HG03095 (cell line): Measurements from ENCODE around the gene KRT7.
"Not testable (repeated sequence)": the region's sequence is repeated elsewhere in the genome, so short reads cannot be mapped to it uniquely, and the experiment has no call there.

Experiments used
- ATAC-seq: cut with Tn5 transposase; IDR thresholded peaks from one replicate; pipeline ENCODE4 v1.9.1; 2021; ENCODE audit warnings: moderate library complexity; ENCODE audit not compliant: unreplicated experiment

Gene KRT7

GRCh38 chr12:52277486-52278245 is 44.6 kb downstream of the KRT7 start:
- ATAC-seq = no peak

DNA sequence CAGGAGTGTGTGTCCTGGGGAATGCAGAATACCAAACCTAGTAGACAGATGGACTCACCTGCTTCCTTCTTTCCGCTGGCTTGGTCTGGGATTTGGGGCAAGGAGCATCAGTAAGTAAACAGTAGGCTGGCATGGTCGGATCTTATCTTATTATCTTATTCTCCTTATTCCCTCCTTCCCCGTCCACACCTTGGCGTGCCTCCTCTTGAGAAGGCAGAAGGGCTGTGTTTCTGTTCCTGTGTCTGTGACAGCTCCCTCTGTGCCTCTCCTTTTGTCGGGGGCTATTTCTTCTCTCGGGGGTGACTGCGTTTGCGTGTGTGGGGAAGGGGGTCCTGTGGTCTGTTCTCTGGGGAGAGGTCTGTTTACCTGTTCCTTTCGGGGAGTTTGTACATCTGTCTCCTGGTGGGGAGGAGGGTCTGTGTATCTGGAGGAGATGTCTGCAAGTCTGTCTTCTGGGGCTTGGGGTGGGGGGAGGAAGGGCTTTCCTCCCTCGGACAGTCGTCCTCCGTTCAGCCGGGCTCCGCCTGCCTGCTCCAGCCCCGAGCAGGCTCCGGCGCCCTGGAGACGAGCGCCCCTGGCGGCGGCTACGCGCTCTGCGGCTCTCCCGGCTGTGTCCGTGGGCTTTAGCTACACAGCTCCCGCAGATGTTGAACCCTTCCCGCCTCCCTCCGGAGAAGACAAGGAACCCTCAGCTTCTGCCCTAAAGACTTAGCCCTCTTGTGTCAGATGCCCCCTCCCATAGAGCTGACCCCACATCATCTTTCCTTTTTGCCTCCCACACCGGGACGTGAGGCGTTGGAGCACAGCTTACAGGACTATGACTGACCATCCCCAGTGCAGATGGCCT is 45.8 kb downstream of the KRT7 start:
- peak; percentile 65 for ATAC-seq

GRCh38 chr12:52279422-52280318 is 46.6 kb downstream of the KRT7 start:
- no peak for ATAC-seq

DNA sequence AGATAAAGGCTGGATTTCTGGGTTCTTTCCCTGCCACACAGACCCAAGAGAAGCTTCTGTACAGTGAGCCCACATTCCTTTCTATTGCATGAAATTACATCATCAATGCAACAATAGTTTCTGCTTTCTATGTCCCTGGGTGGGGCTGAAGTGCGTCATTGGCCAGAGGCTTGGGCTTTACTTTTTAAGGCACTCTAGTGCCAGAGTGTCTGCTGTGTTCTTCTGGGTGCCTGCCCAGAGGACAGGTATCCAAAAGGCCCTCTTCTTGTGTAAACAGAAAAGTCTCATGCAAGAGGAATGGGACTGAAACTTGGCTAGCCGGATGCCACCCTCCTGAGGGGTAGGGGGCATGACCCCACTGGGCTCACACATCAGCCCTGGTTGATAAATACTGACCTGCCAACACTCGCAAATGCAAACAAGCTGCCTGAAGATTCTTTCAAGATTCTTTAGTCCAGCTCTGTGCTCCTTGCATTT is 47.3 kb downstream of the KRT7 start:
- ATAC-seq = no peak

- no peak for ATAC-seq
These were observed 47.9 kb downstream of the KRT7 start for GRCh38 chr12:52280796-52281560.

DNA sequence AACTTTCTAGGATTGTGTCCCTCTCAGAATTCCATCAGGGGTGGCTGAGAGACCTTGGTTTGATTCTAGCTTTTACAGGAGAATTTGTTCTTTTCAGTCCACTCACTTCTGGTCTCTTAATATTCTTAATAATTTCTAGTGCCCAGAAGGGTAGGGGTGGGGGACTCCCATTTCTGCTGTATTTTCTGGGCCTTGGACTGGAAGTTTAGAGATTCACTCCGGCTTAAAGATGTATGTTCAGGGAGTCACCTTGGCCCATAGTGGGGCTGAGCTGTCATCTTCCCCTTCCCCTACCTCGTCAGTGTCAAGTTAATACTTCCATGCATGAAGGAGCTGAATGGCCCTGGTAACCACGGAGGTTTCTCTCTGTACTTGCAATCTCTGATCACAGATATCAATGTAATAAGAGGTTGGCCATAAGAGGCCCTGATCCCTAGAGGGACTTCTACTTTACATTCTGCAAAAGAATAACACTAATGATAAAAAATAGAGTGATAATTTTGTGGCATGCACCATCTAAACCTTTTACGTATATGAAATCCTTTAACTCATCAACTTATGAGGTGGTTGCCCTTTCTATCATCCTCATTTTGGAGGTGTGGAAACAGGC is 51.6 kb downstream of the KRT7 start:
- ATAC-seq = no peak

DNA sequence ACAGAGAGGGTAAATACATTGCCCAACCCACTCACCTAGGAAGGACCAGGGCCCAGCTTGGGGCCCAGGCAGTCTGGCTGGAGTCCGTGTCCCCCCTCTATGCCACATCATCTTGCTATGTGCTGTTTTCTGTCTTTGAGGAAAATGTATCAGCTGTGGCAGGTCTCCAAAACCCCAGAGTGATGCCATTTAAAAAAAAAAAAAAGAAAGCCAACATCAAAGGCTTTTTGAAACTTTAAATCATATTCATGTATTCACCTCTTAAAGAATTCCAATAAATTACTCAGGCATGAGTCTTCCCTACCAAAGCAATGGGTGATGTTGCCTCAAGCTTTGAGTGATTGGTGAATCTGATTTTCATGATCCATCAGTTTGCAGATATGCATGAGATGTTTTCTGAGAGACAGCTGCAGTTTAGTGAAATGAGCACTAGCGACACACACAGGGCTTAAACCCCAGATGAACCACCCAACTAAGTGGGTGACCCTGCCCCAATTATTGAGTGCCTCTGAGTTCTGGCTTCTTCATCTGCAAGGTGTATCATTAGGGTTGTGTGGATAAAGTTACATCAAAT is 52.2 kb downstream of the KRT7 start:
- no peak for ATAC-seq

DNA sequence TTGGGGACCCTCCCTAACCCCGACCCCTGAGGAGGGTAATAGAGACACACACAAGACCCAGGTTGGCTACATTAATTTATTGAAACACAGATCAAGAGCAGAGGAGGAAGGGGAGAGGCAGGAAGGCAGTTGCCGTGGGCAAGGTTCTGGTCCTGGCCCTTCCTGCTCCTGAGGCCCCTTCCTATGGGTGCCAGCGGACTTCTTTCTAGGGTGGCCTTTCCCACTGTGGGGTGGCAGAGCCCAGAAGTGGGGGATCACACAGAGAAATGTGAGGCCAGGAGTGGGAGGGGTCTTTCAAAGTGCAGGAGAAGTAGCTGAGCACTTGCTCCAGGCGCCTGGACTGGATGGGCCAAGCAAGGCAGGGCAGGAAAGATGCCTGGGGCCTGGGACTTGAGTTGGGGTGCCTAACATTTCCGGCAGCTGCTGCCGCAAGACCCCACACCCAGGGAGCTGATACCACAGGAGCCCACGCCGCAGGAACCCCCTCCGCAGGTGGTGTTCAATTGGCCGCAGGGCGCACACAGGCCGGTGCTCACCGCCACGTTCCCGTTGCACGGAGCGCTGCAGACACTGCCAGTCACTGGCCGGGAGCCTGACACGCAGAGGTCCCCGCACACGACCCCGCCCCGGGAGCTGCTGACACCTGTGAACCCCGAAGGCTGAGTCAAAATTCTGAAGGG is 52.9 kb downstream of the KRT7 start:
- no peak for ATAC-seq

DNA sequence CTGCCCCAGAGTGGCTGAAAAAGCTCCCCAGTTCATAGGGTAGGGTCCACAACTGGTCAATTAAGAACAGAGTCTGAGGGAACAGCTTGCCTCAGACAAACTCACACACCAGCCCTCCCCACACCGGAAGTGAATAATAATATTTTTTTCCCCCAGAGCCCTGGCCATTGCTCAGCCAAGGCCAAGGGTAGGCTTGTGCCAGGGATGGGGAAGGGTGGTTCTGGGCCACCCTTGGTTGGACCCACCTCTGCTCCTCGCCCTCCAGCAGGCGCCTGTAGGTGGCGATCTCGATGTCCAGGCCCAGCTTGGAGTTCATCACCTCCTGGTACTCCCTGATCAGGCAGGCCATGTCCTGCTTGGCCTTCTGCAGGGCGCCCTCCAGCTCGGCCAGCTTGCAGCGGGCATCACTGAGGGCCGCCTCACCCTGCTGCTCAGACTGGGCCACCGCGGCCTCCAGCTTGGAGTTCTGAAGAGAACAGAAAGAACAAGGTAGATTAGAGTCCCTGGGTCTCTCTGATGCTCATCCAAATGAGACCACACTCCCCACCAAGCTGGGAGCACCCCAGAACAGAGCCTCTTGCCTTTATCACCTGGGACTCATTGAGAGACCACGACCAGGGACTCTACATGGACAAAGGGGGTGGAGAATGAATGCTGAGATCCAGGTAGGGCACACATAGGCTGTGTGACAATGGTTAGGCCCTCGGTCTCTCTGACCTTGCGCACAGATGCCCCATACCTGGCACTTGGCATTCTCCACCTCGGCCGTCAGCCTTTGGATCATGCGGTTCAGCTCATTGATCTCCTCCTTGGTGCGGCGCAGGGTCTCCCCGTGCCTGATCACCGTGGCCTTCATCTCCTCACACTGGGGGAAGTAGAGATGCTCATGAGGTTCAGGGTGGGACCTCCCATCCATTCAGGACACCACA is 54.1 kb downstream of the KRT7 start:
- ATAC-seq = not testable (repeated sequence)

DNA sequence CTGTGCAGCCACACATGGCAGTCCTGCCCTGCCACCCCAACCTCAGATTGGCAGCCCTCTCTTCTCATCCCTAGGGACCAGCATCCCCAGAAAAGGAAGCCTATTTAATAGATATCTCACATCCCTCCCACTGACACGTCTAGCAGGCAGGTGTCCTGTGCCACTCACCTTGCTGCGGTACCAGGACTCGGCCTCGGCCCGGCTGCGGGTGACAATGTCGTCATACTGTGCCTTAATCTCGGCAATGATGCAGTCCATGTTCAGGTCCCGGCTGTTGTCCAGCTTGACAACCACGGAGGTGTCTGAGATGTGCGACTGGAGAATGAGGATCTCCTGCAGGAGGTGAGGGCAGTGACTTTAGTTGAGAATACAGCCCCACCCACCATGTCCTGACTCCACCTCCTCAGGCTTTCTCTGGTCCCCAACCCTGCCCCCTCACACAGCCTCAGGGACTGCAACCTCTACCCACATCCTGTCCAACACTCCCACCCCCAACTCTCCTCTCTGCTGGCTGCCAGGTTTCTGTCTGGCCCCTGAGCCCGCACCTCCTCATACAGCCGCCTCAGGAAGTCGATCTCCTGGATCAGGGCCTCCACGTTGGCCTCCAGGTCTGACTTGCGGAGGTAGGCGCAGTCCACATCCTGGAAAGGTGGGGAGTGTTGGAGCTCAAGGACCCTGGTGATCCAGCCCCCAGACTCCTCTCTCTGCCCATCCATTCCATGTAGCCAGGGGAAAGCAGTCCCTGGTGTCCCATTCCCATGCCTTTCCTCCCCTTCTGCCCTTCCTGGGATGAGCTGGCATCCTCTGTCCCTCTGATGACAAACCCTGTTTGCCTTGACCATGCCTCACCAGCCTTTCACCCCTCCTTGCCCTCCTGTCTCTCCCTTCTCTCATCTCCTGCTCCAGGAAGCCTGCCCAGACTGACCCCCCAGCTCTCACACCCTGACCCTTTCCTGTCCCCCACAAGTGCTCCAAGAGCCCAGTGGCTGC is 55.1 kb downstream of the KRT7 start:
- ATAC-seq = peak; percentile 91

DNA sequence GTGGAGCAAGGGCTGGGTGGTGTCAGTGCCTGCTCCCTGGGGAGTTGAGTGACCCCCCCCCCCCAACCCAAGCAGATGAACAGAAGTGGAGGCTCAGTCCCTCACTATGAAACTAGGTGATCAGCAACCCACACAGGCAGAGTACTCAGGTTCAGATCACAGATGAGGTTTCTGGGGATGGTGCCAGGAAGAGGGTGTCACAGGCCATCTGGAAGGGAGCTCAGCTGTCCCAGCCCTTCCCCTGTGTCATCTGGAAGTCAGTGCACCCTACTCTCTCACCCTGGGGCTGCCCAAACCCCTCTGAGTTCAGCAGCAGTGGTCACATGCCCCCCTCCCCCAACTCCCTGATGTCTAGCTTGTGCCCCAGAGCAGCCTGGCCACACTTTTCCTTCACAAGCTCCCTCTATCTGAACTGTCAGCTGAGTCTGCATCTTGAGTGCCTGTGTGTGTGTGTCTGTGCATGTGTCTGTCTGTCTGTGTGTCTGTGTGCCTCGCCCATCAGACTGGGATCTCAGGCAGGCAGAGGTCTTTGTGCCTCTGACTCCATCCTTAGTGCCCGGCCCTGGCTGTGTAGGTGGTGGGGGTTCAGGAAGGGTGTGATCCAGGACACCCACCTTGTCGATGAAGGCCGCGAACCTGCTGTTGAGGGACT is 57.6 kb downstream of the KRT7 start:
- not testable (repeated sequence) for ATAC-seq

GRCh38 chr12:52291267-52291935 is 58.4 kb downstream of the KRT7 start, which contains the start of gene KRT81:
Gene KRT81 (minus strand): TSS chr12:52291534. CDS start chr12:52291465, 69 bp downstream.
- ATAC-seq = no peak

GRCh38 chr12:52293926-52294325 is 60.9 kb downstream of the KRT7 start:
- no peak for ATAC-seq

GRCh38 chr12:52294803-52295202 is 61.8 kb downstream of the KRT7 start:
- ATAC-seq = no peak

- no peak for ATAC-seq
These were observed 62.6 kb downstream of the KRT7 start for GRCh38 chr12:52295663-52296062.
